NCI-H146 treated with DMSO at 0.1 percent for 48 hours (cell line): ENCODE data around the gene GNAO1.
"Not testable (repeated sequence)": the region's sequence is repeated elsewhere in the genome, so short reads cannot be mapped to it uniquely, and the experiment has no call there.

ENCODE experiments used
- DNase-seq: peaks from one replicate; lab custom pipeline; 2025; ENCODE audit not compliant: unreplicated experiment; lab: John Stamatoyannopoulos, UW

Gene GNAO1

GRCh38 chr16:56382459-56382858, 191.2 kb downstream of the GNAO1 start:
- DNase-seq: no peak

DNA sequence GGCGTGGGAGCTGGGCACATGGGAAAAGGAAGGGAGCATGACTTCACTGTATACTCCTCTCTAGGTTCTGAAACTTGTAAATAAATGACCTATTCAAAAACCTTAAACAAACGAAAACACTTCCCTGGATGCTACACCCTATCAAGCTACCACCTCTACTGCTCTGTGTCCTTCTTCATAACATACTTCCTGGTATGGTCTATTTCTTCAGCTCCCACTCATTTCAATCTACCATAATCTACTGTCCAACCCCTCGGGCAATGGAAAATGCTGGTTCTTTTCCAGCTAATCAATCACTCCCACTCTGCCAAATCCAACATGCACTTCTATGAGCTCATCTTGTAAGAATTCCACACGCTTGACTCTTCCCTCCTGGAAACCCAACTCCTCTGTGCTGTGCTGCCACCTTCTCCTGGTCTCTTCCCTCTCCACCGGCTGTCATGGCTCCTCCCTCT, 191.6 kb downstream of the GNAO1 start:
- no peak for DNase-seq

GRCh38 chr16:56384074-56384721, 192.9 kb downstream of the GNAO1 start:
- DNase-seq: no peak

DNA sequence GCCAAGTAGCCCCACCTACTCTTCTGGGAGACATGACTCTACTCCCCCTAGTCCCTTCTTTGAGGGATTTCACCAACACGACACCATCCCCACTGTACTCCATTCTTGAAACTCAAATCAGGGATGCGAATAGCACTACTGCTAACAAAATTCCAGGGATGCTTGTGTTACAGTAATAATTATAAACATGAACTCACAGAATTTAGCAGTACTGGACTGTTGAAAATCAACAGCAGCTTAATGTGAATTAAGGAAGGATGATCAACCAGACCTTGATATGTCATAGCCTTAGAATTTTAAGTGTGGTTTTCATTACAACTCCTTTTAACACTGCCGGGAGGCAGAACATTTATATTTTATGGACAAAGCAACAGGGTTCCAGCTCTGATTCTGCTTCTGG, 196.1 kb downstream of the GNAO1 start:
- no peak for DNase-seq

GRCh38 chr16:56388209-56388608, 196.9 kb downstream of the GNAO1 start:
- DNase-seq: no peak

DNA sequence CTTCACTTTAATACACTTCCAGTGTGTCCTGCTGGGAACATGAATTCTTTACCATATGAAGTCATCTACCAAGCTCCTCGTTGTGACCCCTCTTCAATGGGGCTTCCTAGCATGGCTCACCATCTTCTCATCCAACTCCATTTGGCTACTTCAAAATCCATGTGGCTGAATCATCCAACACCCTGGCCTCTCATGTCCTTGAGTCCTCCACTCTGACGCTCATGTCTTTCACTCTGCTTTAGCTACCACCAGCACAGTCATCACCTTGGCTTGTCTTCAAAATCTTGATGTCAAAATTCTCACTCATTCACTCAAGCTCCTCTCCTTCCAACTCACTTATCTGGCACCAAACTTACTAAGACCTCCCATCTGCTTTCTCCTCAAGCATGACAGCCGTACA, 198.3 kb downstream of the GNAO1 start:
- DNase-seq: no peak

- DNase-seq: not testable (repeated sequence)
These were observed 205.4 kb downstream of the GNAO1 start for GRCh38 chr16:56396724-56397123.

GRCh38 chr16:56399047-56399446, 207.8 kb downstream of the GNAO1 start:
- no peak for DNase-seq

DNA sequence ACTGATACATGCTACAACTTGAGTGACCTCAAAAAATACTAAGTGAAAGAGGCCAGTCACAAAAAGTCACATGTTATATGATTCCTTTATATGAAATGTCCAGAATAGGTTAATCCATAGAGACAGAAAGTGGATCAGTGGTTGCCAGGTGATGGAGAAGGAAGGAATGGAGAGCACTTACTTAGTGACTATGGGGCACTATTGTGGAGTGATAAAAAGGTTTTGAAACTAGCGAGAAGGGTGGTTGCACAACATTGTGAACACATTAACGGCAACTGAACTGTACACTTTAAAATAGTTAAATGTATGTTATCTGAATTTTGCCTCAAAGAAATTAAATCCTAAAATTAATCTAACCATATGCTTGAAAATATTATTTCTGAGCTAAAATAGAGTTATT, 208.2 kb downstream of the GNAO1 start:
- DNase-seq: no peak

GRCh38 chr16:56400458-56400857, 209.2 kb downstream of the GNAO1 start:
- DNase-seq: no peak

- peak; percentile 27 for DNase-seq
These were observed 210.2 kb downstream of the GNAO1 start for GRCh38 chr16:56401482-56401881.

DNA sequence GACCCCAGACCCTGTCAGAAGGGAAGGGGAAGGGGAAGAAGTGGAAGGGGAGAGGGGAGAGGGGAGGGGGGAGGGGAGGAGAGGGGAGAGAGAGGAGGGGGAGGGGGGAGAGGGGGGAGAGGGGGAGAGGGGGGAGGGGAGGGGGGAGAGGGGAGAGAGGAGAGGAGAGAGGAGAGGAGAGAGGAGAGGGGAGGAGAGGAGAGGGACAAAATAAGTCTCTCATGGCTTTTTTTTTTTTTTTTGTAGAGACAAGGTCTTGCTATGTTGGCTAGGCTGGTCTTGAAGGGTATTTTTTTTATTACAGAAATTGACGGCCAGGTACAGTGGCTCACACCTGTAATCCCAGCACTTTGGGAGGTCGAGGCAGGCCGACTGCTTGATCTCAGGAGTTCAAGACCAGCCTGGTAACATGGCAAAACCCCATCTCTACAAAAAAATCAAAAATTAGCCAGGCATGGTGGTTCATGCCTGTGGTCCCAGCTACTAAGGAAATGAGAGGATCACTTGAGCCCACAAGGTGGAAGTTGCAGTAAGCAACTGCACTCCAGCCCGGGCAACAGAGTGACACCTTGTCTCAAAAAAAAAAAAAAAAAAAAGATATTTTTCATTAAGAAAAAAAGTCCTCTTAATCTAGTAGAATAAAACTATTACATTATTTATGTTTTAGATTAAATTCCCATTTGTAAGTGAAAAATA, 214.8 kb downstream of the GNAO1 start:
- no peak for DNase-seq
